ENCODE data around the gene RAB3IL1.

GRCh38 chr11:61895718-61896059, 21.7 kb downstream of the RAB3IL1 start:
- TF ChIP-seq CTCF (IDR thresholded peaks at IDR 0.05) (no peak), POLR2A (IDR thresholded peaks at IDR 0.05) (no peak)
